ENCODE results near the gene LRRC45. TPM values are rescaled to one million over a fixed set of nuclear protein-coding genes. Genes with fewer than 3 reads are reported as not detected.
A peak's percentile ranks its signal among the peaks of the same experiment; 100 is the strongest.

LRRC45 gene
- total and polyA plus RNA-seq, 12 donors, result 1.2 to 24.5 (median 12.6) TPM

DNA sequence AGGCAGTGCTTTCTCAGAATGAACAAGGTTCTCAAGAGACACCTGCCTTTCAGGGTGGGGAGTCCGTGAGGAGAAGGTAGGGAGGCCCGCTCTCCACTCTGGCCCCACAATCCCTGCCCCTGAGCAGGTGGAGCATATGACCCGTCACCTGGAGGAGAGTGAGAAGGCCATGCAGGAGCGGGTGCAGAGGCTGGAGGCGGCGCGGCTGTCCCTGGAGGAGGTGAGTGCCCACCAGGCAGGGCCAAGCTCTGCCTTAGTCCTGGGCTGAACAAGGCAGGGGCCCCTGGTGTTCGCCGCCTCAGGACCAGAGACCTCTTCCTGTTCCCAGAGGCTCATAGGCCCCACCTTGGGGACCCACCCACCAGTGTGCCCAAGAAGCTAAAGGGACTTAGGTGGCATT lies 5.9 kb downstream of the LRRC45 start:
- no peaks in the 10 kb centered on the region for H3K27me3 ChIP-seq
- 97 to 100% methylated on average over 9 of the region's 9 CpGs; no CpG with 5 or more reads in 2 of the 4 donors for WGBS, 4 donors
- TF ChIP-seq, protein P1, sequence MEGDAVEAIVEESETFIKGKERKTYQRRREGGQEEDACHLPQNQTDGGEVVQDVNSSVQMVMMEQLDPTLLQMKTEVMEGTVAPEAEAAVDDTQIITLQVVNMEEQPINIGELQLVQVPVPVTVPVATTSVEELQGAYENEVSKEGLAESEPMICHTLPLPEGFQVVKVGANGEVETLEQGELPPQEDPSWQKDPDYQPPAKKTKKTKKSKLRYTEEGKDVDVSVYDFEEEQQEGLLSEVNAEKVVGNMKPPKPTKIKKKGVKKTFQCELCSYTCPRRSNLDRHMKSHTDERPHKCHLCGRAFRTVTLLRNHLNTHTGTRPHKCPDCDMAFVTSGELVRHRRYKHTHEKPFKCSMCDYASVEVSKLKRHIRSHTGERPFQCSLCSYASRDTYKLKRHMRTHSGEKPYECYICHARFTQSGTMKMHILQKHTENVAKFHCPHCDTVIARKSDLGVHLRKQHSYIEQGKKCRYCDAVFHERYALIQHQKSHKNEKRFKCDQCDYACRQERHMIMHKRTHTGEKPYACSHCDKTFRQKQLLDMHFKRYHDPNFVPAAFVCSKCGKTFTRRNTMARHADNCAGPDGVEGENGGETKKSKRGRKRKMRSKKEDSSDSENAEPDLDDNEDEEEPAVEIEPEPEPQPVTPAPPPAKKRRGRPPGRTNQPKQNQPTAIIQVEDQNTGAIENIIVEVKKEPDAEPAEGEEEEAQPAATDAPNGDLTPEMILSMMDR (IDR thresholded peaks at IDR 0.05), result no peak
- no peak for TF ChIP-seq POLR2A (IDR thresholded peaks at IDR 0.05)
- DNase-seq, result no peak
- no peak overlapping the region for H3K27ac ChIP-seq
- H3K9me3 ChIP-seq (replicated peaks in 1 of 3), result no peaks in the 10 kb centered on the region
- H3K36me3 ChIP-seq (replicated peaks in 1 of 2), result no peaks in the 10 kb centered on the region
- peaks cover 3 to 16% of the 10 kb centered on the region in 2 donors for H3K4me1 ChIP-seq (replicated peaks in 1 of 2)
- intact Hi-C loops (cut with DNase I), result loop anchor here (5.0 to 10.0 kb wide), 2 partner anchors 123 to 266 kb away; no protein-coding TSS in a partner anchor
- no peak overlapping the region for H3K4me3 ChIP-seq

DNA sequence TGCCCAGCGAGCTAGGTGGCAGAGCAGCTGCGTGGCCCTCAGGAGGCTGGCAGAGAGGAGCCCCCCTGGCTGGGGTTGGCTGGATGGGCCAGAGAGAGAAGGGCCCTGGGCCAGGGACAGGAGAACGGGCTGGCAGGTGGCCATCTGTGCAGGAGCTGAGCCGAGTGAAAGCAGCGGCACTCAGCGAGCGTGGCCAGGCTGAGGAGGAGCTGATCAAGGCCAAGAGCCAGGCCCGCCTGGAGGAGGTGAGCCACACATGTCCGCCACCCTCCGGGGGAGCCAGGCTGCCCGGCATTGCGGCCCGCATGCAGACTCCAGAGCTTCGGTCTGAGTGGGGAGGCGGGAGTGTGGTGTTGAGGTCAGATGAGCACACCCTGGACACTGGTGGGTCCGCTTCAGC lies 6.3 kb downstream of the LRRC45 start:
- 79 to 85% (median 82%) methylated on average over 12 to 16 of the region's 16 CpGs for WGBS, 4 donors
- Histone ChIP-seq H3K27me3 (no peaks in the 10 kb centered on the region), H3K27ac (no peak overlapping the region), H3K9me3 (replicated peaks in 1 of 3) (no peaks in the 10 kb centered on the region), H3K4me3 (no peak overlapping the region), H3K36me3 (replicated peaks in 1 of 2) (no peaks in the 10 kb centered on the region), H3K4me1 (replicated peaks in 1 of 2) (peaks cover 0 to 12% of the 10 kb centered on the region in 2 donors)
- intact Hi-C loops (cut with DNase I), result loop anchor here (5.0 to 10.0 kb wide), 2 partner anchors 123 to 265 kb away; no protein-coding TSS in a partner anchor
- no peak for DNase-seq
- no peak for TF ChIP-seq POLR2A (IDR thresholded peaks at IDR 0.05)
- TF ChIP-seq, protein P1 (IDR thresholded peaks at IDR 0.05), result no peak

DNA sequence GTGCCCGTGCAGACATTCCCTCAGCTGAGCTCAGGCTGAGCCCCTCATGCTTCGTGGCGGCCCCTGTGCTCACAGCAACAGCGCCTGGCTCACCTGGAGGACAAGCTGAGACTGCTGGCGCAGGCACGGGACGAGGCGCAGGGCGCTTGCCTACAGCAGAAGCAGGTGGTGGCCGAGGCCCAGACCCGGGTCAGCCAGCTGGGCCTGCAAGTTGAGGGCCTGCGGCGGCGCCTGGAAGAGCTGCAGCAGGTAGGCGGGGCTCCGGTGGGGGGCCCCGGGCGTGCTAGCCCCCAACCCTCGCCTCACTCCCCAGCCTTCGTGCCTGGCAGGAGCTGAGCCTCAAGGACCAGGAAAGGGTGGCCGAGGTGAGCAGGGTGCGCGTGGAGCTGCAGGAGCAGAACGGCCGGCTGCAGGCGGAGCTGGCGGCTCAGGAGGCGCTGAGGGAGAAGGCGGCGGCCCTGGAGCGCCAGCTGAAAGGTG lies 6.9 kb downstream of the LRRC45 start:
- no peak overlapping the region for H3K4me3 ChIP-seq
- 0 to 75% (median 66%) methylated on average over 1 to 31 of the region's 31 CpGs for WGBS, 4 donors
- peaks cover 0 to 10% of the 10 kb centered on the region in 2 donors for H3K4me1 ChIP-seq (replicated peaks in 1 of 2)
- no peak overlapping the region for H3K27ac ChIP-seq
- no peaks in the 10 kb centered on the region for H3K27me3 ChIP-seq
- no peaks in the 10 kb centered on the region for H3K36me3 ChIP-seq (replicated peaks in 1 of 2)
- no peak for DNase-seq
- H3K9me3 ChIP-seq (replicated peaks in 1 of 3), result no peaks in the 10 kb centered on the region
- intact Hi-C loops (cut with DNase I), result loop anchor here (2.0 to 10.0 kb wide), 4 partner anchors 122 to 285 kb away; partner anchors contain the start of gene CD7 (in 1 of the 2)
- TF ChIP-seq, protein P1 (IDR thresholded peaks at IDR 0.05), result no peak
- TF ChIP-seq POLR2A (IDR thresholded peaks at IDR 0.05), result no peak

DNA sequence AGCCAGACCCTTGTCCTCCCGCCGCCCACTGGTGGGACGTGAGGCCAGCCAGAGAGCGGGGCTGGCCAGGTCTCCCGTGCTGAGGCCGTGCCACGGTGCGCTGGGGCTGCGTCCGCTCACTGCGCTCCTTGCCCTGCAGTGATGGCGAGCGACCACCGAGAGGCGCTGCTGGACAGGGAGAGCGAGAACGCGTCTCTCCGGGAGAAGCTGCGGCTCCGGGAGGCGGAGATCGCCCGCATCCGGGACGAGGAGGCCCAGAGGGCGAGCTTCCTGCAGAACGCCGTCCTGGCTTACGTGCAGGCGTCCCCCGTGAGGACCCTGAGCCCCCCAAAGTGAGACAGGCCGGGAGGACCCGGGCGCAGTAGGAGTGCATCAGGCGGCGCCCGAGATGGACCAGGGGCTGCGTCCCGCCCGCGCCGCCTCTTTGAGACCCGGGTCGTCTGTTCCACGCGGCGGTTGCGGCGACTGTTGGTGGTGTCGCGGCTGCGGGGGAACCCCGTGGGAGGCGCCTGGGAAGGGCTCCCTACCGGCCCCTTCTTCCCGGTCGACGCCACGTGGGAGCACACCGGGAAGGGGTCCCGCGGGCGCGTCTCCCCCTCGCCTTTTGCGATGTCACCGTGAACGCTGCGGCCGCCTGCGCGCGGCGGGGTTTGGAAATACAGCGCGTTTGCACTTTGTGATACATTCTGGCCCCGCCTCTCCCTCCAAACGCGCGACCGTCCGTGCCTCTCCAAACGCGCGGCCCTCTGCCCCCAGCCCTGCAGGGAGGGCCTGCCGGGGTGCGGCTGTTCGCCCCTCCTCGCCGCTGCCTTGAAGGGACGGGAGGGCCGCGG lies 7.6 kb downstream of the LRRC45 start:
- Histone ChIP-seq H3K27me3 (no peaks in the 10 kb centered on the region), H3K9me3 (replicated peaks in 1 of 3) (no peaks in the 10 kb centered on the region), H3K4me3 (peak overlapping the region in 1 of 4 donors; percentile 53), H3K4me1 (replicated peaks in 1 of 2) (peaks cover under 1 to 10% of the 10 kb centered on the region in 2 donors), H3K27ac (peak overlapping the region in 3 of 5 donors; percentile 22 to 77 (median 61)), H3K36me3 (replicated peaks in 1 of 2) (no peaks in the 10 kb centered on the region)
- no peak for TF ChIP-seq POLR2A (IDR thresholded peaks at IDR 0.05)
- TF ChIP-seq, protein P1 (IDR thresholded peaks at IDR 0.05), result peak; percentile 87 to 99 (median 96)
- DNase-seq, result peak; percentile 85 to 91 (median 89)
- intact Hi-C loops (cut with DNase I), result loop anchor here in 1 of 2 donors (2.0 to 10.0 kb wide), 2 partner anchors 124 to 284 kb away; partner anchors contain the start of gene CD7
- WGBS, 4 donors, result 0 to 1% (median 0%) methylated on average over 33 to 94 of the region's 94 CpGs

Measured in adrenal gland (tissue), 12 donors.